ENCODE data around the gene SMIM35. TPM values are rescaled to one million over a fixed set of nuclear protein-coding genes. Genes with fewer than 3 reads are reported as not detected.
"Not testable (repeated sequence)": the region's sequence is repeated elsewhere in the genome, so short reads cannot be mapped to it uniquely, and the experiment has no call there.

Gene SMIM35
- total RNA-seq, 1 experiment from 2014 or later, result not detected

GRCh38 chr11:118042141-118042540 is 44.6 kb downstream of the SMIM35 start:
- no peak for DNase-seq (ENCODE audit: low spot score)

DNA sequence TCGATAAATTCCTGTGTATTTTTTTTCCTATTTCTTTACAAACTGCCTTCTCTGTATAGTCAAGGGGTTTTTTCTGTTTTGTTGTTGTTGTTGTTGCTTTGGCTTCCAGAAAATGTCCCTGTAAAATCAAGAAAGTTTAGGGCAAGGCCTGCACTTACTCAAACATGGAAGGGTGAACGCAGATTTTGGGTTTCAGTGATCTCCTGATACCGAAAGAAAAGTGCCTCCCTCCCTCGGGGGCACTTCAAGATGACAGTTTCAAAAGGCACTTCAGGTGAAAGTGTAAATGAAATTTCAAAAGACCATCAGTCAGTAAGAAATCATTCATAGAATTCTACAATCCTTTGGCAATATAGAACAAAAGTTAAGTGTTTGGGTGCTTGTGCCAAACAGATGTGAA is 53.3 kb downstream of the SMIM35 start:
- no peak for DNase-seq (ENCODE audit: low spot score)

- no peak for DNase-seq (ENCODE audit: low spot score)
These were observed 58.1 kb downstream of the SMIM35 start for GRCh38 chr11:118028626-118029025.

GRCh38 chr11:118027694-118028093 is 59.1 kb downstream of the SMIM35 start:
- DNase-seq (ENCODE audit: low spot score), result no peak

- no peak for DNase-seq (ENCODE audit: low spot score)
These were observed 65.6 kb downstream of the SMIM35 start for GRCh38 chr11:118021146-118021545.

GRCh38 chr11:118018401-118018800 is 68.4 kb downstream of the SMIM35 start:
- DNase-seq (ENCODE audit: low spot score), result no peak

DNA sequence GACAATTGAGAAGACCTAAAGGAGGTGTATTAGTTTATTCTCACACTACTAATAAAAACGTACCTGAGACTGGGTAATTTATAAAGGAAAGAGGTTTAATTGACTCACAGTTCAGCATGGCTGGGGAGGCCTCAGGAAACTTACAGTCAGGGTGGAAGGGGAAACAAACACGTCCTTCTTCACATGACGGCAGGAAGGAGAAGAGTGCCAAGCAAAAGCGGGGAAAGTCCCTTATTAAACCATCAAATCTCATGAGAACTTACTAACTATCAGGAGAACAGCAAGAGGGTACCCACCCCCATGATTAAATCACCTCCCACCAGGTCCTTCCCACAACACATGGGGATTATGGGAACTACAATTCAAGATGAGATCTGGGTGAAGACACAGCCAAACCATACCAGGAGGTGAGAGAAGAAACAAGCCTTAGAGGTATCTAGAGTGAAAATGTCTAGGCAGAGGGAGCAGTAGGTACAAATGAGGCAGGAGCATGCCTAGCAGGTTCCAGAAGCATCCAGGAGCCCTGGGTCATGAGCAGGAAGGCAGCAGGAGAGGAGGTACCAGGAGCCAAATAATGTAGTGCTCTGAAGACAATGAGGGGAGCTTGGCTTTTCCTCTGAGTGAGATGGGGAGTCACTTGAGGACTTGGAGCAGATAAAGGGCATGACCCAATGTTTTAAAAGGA is 69.0 kb downstream of the SMIM35 start:
- no peak for DNase-seq (ENCODE audit: low spot score)

DNA sequence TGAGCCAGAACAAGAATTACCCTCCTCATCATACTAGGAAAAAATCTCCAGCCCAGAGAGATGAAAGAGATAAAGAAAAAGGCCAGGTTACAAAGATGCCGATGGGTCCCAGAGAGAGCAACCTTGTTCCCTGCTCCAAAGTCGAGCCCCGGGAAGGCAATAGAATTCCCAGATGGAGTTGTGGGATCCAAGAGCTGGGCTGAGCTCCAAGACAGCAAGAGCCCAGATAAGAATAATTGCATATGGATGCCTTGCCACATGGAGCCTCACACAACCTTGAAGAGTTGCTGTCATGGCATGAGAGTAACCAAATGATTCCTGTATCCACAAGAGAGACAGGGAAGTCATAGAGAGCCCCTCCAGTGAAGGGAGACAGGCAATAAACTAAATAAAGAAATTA is 69.7 kb downstream of the SMIM35 start:
- DNase-seq (ENCODE audit: low spot score), result no peak

DNA sequence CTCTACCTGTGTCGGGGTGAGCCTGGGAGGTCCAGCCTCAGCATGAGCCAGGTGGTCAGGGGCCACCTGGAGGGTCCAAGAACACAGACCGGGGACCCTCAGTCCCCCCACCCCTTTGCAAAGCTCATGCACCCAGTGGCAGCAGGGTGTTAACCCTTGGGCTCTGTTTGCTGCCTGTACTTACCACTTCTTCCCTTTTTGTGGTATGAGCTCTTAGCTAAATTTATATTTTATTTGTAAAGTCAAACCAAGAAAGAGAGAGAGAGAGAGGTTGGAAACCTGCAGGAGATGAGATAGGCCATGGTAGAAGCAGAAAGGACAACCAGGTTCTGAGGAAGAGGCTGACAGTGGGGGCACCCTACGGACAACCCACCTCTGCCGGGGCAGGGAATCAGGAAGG is 70.7 kb downstream of the SMIM35 start:
- no peak for DNase-seq (ENCODE audit: low spot score)

GRCh38 chr11:118015385-118015841 is 71.3 kb downstream of the SMIM35 start:
- no peak for DNase-seq (ENCODE audit: low spot score)

DNA sequence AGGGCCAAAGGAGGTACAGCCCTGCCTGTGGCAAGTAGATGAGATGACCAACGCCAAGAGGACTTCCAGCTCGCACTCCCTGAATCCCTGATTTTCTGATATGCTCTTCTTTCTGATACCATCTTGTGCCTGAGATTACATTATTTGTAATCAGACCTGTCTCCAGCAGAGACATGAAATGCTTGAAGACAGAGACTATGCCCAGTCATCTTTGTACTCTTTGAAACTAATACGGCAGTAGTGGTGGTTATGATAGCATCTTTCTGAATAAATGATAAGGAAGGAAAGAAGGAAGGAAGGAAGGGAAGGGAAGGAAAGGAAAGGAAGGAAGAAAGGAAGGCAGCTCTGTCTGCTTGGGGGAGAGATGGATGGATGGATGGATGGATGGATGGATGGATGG is 72.7 kb downstream of the SMIM35 start:
- no peak for DNase-seq (ENCODE audit: low spot score)

- peak; percentile 12 for DNase-seq (ENCODE audit: low spot score)
These were observed 74.6 kb downstream of the SMIM35 start for GRCh38 chr11:118012083-118012669.

DNA sequence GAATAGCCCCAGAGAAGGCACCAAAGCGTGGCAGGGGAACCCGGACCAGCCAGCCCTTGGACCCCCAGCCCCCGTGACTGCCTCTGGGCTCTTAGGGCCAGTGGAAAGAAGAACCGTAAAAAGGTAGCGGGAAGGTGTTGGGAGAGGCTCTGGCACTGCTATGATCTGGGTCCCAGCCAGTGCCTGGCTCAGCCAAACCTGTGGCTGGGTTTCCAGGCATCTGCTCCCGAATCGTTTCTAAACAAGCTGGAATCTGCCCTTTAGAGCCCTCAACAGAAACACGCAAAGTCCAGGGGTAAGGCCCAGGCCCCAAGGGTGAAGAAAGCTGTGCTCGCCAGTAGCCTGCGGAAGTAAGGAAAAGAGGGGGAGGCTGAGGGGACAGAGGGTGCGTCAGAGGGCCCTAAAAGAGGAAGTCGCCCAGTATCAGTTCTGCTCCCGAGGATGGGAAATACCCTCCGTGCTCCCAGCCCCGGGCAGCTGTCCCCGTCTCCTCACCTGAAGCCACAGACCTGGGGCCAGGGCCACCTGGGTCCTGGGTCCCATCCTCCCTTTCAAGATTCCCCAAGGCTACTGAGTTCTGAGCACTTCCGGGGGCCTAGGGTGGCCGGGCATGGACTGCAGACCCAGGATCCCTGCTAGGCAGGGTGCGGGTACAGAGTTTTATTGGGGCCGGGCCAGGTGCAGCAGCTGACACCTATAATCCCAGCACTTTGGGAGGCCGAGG is 75.9 kb downstream of the SMIM35 start:
- no peak for DNase-seq (ENCODE audit: low spot score)

- no peak for DNase-seq (ENCODE audit: low spot score)
These were observed 76.7 kb downstream of the SMIM35 start for GRCh38 chr11:118009864-118010737.

DNA sequence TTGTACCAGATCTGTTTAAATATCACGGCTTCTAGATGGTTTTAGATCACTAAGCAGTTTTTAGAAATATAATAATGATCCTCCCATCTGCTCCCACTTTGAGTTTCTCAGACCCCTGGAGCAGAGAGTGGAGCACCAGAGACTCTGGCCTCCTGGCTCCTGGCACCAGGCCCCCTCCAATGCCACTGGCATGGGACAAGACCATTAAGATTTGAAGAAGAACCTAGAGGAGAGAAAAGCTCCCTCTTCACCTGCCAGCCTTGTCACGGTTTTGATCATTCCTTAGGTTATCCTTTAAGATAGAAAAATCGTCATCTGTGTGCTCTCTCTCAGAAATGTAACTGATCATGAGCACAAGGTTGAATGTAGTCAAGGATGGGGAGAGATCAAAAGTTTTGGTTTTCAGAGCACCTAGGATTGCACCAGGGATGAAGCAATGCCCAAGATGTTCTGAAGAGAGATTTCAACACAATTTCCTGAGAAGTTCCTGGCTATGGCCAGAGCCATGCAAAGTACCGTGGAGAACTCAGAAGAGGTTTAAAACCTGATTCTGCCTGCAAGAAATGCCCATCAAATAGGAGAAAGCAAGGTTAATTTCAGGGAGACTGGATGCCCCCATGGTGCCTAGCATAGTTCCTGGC is 78.4 kb downstream of the SMIM35 start:
- DNase-seq (ENCODE audit: low spot score), result no peak

DNA sequence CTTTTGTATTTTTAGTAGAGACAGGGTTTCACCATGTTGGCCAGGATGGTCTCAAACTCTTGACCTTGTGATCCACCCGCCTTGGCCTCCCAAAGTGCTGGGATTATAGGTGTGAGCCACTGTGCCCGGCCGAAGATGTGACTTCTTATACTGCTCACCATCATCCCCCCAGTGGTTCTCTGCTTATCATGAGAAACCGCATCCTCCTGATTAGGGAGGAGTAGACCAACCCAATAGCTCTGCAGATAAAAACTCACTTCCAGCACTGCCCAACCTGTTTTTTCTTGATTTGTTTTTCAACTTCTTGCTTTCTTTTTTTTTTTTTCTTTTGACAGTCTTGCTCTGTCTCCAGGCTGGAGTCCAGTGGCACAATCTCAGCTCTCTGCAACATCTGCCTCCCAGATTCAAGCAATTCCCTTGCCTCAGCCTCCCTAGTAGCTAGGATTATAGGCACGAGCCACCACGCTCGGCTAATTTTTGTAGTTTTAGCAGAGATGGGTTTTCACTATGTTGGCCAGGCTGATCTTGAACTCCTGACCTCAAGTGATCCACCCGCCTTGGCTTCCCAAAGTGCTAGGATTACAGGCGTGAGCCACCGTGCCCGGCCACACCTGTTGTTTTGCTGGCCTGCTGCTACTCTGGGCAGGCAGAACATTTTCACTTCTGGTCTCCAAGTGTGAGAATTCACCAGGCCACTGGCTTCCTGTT is 79.0 kb downstream of the SMIM35 start:
- not testable (repeated sequence) for DNase-seq (ENCODE audit: low spot score)

- no peak for DNase-seq (ENCODE audit: low spot score)
These were observed 79.7 kb downstream of the SMIM35 start for GRCh38 chr11:118007040-118007439.

DNA sequence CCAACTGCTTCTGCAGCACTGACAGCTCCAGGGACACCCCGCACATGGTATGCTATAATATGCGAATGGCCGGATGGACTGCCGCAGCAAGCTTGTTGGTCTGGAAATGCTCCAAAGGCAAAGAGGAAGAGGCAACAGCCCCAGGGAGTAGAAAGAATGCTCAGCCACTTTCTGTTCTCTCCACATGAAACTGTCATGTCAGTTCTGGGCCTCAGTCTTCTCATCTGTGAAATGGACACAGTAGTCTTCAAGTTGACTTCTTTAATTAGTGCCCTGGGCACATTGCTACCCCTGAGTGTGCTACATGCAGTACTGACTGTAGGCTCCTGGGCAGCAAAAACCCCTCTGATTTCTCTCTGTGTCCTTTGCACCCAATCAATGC is 80.6 kb downstream of the SMIM35 start:
- DNase-seq (ENCODE audit: low spot score), result no peak

GRCh38 chr11:118005224-118006152 is 81.3 kb downstream of the SMIM35 start:
- DNase-seq (ENCODE audit: low spot score), result no peak
